Upper lobe of left lung (tissue), 4 donors: ENCODE measurements around the gene FHOD3.

Experiments used
- EP300 ChIP-seq, 4 donors: sonication (generic); formaldehyde crosslinking; IDR thresholded peaks; one replicate each; pipeline ENCODE4 v1.5.1; 2017; ENCODE audit warnings: antibody characterized with exemption in 4 of 4, control low read depth in 2 of 4
- POLR2A ChIP-seq, 4 donors: fragments of 450-650 bp; IDR thresholded peaks; one replicate each; pipeline ENCODE4 v1.5.1; 2016 to 2017; ENCODE audit warnings: antibody characterized with exemption in 4 of 4, mild to moderate bottlenecking in 2 of 4
- POLR2AphosphoS5 ChIP-seq, 2 donors: sonication (generic); formaldehyde crosslinking; IDR thresholded peaks; one replicate each; pipeline ENCODE4 v1.5.1; 2017; ENCODE audit warnings: antibody characterized with exemption in 2 of 2
- TF ChIP-seq, protein P1 (sequence below), 6 experiments: fragments of 450-650 bp in 4 of 6; fragments of 200-600 bp in 2 of 6; sonication (generic) in 2 of 6; IDR thresholded peaks; one replicate each; pipeline ENCODE4 v1.5.1; 2016 to 2019; ENCODE audit warnings: antibody characterized with exemption in 6 of 6

GRCh38 chr18:36719630-36720029 is 422.1 kb downstream of the FHOD3 start:
- TF ChIP-seq, protein P1, sequence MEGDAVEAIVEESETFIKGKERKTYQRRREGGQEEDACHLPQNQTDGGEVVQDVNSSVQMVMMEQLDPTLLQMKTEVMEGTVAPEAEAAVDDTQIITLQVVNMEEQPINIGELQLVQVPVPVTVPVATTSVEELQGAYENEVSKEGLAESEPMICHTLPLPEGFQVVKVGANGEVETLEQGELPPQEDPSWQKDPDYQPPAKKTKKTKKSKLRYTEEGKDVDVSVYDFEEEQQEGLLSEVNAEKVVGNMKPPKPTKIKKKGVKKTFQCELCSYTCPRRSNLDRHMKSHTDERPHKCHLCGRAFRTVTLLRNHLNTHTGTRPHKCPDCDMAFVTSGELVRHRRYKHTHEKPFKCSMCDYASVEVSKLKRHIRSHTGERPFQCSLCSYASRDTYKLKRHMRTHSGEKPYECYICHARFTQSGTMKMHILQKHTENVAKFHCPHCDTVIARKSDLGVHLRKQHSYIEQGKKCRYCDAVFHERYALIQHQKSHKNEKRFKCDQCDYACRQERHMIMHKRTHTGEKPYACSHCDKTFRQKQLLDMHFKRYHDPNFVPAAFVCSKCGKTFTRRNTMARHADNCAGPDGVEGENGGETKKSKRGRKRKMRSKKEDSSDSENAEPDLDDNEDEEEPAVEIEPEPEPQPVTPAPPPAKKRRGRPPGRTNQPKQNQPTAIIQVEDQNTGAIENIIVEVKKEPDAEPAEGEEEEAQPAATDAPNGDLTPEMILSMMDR (IDR thresholded peaks at IDR 0.05): no peak
- TF ChIP-seq POLR2A (IDR thresholded peaks at IDR 0.05) (no peak), EP300 (IDR thresholded peaks at IDR 0.05) (no peak), POLR2AphosphoS5 (IDR thresholded peaks at IDR 0.05) (no peak)
